ENCODE results near the gene PRR20E. TPM values are rescaled to one million over a fixed set of nuclear protein-coding genes. Genes with fewer than 3 reads are reported as not detected.
A peak's percentile ranks its signal among the peaks of the same experiment; 100 is the strongest.
"Not testable (repeated sequence)": the region's sequence is repeated elsewhere in the genome, so short reads cannot be mapped to it uniquely, and the experiment has no call there.

PRR20E gene
- total RNA-seq: not detected

GRCh38 chr13:57166897-57167296 lies at the start of gene PRR20E:
Gene PRR20E, plus strand, starts transcription at chr13:57167197. Its CDS starts 387 bp downstream, at chr13:57167584.
- DNase-seq (ENCODE audit: low spot score): not testable (repeated sequence)

GRCh38 chr13:57123681-57124080 lies 43.3 kb upstream of the PRR20E start:
- peak; percentile 47 for DNase-seq (ENCODE audit: low spot score)

GRCh38 chr13:57128909-57129308 lies 38.1 kb upstream of the PRR20E start:
- DNase-seq (ENCODE audit: low spot score): no peak

GRCh38 chr13:57136093-57136492 lies 30.9 kb upstream of the PRR20E start:
- no peak for DNase-seq (ENCODE audit: low spot score)

- DNase-seq (ENCODE audit: low spot score): no peak
Observed at GRCh38 chr13:57137585-57137984, 29.4 kb upstream of the PRR20E start.

GRCh38 chr13:57138988-57139387 lies 28.0 kb upstream of the PRR20E start:
- DNase-seq (ENCODE audit: low spot score): no peak

GRCh38 chr13:57139781-57140180 lies 27.2 kb upstream of the PRR20E start:
- not testable (repeated sequence) for DNase-seq (ENCODE audit: low spot score)

GRCh38 chr13:57140235-57140968 lies 26.6 kb upstream of the PRR20E start, which contains the start of gene PRR20A:
Gene PRR20A, plus strand, starts transcription at chr13:57140918. Its CDS starts 387 bp downstream, at chr13:57141305.
- DNase-seq (ENCODE audit: low spot score): not testable (repeated sequence)

- not testable (repeated sequence) for DNase-seq (ENCODE audit: low spot score)
Observed at GRCh38 chr13:57147188-57147587, 19.8 kb upstream of the PRR20E start, which contains the start of gene PRR20B. Gene PRR20B, plus strand, starts transcription at chr13:57147488. Its CDS starts 387 bp downstream, at chr13:57147875.

- not testable (repeated sequence) for DNase-seq (ENCODE audit: low spot score)
Observed at GRCh38 chr13:57148106-57148505, 18.9 kb upstream of the PRR20E start.

- DNase-seq (ENCODE audit: low spot score): not testable (repeated sequence)
Observed at GRCh38 chr13:57153761-57154160, 13.2 kb upstream of the PRR20E start, which contains the start of gene PRR20C. Gene PRR20C, plus strand, starts transcription at chr13:57154061. Its CDS starts 387 bp downstream, at chr13:57154448.

- not testable (repeated sequence) for DNase-seq (ENCODE audit: low spot score)
Observed at GRCh38 chr13:57160332-57160731, 6.7 kb upstream of the PRR20E start, which contains the start of gene PRR20D. Gene PRR20D, plus strand, starts transcription at chr13:57160632. Its CDS starts 387 bp downstream, at chr13:57161019.

- DNase-seq (ENCODE audit: low spot score): no peak
Observed at GRCh38 chr13:57191667-57192066, 24.7 kb downstream of the PRR20E start.

- no peak for DNase-seq (ENCODE audit: low spot score)
Observed at GRCh38 chr13:57212989-57213388, 46.0 kb downstream of the PRR20E start.

Other genes starting within 250 kb of the PRR20E start
- gene PRR20A, start 26.3 kb upstream of the PRR20E start, total RNA-seq: not detected
- gene PRR20B, start 19.7 kb upstream of the PRR20E start, total RNA-seq: not detected
- gene PRR20C, start 13.1 kb upstream of the PRR20E start, total RNA-seq: not detected
- not detected for gene PRR20D, start 6.6 kb upstream of the PRR20E start, total RNA-seq

Measured in ureter (tissue), 1 donor.